NCI-H2196 (cell line): ENCODE results near the gene COL4A2.

Experiments used
- DNase-seq: peaks from one replicate; lab custom pipeline; 2025; ENCODE audit not compliant: unreplicated experiment; lab: John Stamatoyannopoulos, UW

COL4A2 gene

DNA sequence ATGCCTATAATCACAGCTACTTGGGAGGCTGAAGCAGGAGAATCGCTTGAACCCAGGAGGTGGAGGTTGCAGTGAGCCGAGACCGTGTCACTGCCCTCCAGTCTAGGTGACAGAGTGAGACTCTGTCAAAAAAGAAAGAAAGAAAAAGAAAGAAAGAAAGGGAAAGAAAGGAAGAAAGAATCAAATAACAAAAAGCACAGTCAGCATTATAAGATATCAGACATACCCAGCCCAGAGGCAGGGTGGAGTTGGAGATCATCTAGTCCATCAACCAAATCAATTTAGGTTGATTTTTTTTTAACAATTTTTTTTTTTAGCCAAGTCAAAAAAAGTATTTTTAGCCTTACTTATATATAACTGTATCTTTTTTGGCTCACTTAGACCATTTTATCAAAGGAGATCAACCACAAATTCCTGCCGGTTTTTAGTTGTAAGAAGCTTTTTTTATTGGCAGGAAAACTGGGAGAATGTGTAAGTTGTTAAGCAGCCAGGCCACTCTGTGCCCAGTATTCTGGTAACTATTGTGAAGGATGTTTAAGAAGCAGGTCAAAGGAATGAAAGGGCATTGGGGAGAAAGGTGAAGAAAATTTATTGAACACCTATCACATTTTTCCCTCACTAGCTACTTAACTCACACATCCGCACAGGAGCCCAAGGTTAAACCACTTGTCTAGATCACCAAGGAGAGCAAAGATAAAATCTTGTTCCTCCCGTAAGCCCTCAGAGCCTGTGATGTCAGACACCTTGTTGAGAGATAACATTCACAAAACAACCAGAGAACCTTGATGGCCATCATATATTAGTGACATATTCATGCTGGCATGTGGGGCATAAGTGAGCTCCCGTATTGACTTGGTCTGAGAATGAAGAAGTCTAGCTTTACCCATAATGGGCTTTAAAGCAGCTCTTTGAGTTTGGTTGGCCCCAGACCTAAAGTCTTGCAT lies 91.8 kb downstream of the COL4A2 start:
- no peak for DNase-seq

GRCh38 chr13:110399801-110400200 lies 92.7 kb downstream of the COL4A2 start:
- DNase-seq: no peak

GRCh38 chr13:110400786-110401533 lies 93.9 kb downstream of the COL4A2 start:
- no peak for DNase-seq

DNA sequence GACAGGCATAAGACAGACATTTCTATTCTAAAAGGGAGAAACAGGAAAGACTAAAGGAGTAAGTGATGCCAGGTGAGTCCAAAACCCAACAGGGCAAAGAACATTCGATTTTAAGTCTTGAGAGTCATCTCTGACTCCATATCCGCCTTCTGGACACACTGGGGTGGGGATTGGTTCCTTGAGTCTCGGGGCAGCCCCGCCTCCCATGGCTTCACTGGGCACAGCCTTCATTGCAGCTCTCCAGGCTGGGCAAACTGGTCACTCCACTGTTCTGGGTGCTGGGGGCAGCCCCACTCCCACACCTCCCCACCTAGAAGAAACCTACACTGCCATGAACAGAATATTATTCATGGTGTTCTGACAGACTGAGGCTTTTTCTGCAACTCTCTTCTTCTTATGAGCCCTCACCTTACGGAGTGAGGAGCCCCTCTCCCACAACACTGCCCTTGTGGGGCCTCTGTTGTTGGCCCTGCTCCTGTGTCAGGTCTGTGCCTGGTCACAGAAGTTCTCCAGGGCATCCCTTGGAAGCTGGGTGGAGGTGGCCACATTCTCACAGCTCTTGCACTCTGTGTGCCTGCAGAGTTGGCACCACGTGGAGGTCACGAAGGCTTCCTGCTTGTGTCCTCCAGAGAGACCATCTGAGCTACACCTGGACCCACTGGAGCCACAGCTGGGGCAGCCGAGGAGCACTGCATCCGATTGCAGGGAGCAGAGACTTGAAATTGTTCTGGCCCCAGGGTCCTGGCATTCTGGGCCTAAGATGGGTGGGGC lies 95.4 kb downstream of the COL4A2 start:
- no peak for DNase-seq

DNA sequence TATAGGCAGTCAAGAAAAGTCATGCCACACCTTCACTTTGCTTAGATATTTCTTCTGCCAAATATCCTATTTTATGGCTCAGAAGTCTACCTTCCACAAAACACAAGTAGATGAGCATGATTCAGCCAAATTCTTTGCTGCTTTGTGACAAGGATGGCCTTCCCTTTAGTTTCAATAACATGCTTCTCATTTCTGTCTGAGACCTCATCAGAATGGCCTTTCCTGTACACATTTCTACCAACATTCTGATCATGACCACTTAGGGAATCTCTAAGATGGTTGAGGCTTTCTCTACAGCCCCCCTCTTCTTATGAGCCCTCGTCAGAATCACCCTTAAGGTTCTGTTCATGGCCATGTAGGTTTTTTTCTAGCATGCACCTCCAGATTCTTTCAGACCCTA lies 96.2 kb downstream of the COL4A2 start:
- DNase-seq: no peak

GRCh38 chr13:110403721-110404120 lies 96.6 kb downstream of the COL4A2 start:
- no peak for DNase-seq

GRCh38 chr13:110404321-110404720 lies 97.2 kb downstream of the COL4A2 start:
- DNase-seq: no peak

GRCh38 chr13:110405597-110406450 lies 98.7 kb downstream of the COL4A2 start:
- no peak for DNase-seq

DNA sequence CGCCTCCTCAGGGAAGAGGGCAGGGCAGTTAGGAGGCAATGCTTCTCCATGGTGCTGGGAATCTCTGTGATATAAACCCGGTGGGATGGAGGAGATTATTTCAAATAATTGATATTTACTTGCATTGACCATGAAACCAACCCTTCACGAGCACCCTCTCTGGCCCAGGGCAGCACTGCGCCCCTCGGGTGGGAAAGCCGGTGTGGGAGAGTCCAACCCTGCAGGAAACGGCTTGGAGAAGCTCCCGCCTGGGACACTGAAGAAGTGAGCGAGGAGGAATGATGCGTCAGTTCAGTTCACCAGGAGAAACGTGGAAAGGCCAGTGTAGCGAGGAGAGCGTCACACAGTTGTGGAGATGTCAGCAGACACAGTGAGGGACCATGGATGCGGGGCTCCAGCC lies 99.9 kb downstream of the COL4A2 start:
- no peak for DNase-seq

DNA sequence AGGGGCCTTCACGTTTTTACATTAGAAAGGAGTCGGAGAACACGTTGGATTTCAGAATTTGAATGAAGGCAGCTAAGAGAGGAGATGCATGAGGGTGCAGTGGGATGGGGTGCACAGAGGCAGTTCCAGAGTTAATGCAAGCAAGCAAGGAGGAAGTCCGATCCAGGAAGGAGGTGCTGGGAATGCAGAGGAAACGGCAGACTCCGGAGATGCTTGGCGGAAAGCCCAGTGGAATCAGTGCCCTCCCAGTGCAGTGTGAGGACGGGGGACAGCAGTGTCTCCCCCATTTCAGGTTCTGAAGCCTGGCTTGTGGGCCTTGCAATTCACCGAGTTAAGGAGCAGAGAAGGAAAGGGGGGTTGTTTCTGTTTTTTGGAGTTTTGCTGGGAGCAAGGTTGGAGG lies 100.4 kb downstream of the COL4A2 start:
- no peak for DNase-seq

- no peak for DNase-seq
Measured at GRCh38 chr13:110408286-110408685, 101.2 kb downstream of the COL4A2 start.

GRCh38 chr13:110409581-110409992 lies 102.5 kb downstream of the COL4A2 start:
- DNase-seq: no peak

DNA sequence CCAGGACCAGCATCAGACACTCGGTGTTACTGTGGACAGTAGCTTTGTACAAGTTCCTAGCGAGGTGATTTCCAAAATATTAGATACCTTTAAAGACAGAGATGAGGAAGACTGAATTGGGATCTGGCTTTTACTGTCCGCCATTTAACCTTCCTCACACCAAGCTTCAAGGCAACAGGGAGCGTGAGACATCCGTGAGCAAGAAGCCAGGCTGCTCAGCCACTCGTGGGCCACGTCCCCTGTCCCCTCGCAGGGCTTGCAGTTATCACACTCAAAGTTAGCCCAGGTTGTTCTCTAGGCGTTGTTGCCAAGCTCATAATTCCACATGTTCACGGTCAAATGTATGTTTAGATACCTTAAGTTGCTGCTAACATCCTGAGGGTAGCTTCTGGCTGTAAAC lies 102.9 kb downstream of the COL4A2 start:
- no peak for DNase-seq

DNA sequence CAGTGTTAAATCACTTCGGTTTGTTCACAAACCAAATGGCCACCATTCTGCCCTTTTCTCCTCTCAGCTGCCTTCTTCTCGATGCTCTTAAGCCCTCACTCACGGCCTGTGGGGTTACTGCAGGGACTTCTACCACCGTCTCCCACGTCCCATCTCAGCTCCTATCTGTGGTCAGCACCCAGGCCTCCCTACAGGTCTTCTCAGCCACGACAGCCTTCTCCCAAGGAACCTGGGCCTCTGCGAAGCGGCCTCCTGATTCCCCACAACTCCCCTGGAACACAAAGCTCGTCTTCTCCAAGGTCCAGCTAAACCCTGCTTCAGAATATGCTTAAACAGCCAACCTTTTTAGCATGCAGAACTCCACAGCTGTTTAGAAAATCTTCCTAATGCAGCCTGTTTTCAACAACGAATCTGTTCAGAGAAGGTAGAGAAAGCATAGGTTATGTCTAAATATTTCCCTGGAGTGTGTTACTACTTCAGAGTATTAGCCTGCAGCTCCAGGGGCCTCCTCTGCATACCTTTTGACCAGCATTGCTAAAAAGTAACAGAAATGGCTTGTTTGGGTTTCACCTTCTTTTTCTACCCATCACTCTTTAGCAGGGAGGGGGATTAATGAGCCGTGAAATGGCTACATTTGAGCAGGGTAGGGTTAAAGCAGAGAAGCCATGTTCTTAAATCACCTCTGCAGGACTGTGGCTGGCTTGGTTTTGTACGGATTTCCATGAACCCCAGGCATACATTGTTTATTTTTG lies 104.0 kb downstream of the COL4A2 start:
- no peak for DNase-seq

GRCh38 chr13:110411688-110412059 lies 104.6 kb downstream of the COL4A2 start:
- no peak for DNase-seq

DNA sequence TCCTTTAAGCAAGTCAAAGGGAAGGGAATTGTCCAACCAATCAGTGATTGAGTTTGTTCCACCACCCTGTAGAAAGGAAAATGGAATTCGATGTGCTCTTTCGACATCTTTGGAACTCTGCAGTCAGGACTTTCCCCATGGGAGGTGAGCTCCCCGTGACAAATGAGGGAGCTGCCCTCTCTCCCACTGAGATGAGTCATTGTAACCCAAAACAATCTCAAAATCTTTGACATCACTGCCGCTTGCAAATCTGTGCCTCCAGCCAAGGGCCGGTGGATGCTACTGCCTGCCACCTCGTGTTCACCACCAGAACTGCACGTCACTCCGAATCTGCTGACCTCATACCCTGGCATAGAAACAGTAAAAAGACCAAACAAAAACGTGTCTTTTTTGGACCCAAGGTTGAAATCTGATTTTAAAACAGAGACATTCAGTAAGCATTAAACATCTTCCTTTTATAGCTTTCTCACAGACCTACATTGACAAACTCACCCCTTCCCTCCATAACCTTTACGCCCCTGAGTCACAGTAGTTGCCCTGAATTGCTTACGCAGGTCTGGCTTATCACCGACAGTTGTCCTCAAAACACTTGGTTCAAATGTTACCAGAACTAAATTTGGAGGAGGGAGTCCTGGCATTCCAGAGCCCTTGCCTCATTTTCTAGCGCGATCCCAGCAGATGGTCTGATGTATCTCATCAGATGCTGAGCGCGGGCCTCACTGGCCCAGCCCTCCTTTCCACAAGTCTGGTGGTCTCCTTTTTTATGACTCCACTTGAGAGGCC lies 105.2 kb downstream of the COL4A2 start:
- DNase-seq: peak; percentile 41

- DNase-seq: no peak
Measured at GRCh38 chr13:110413016-110413675, 106.1 kb downstream of the COL4A2 start.

GRCh38 chr13:110413676-110414040 lies 106.6 kb downstream of the COL4A2 start:
- DNase-seq: no peak

GRCh38 chr13:110414283-110414682 lies 107.2 kb downstream of the COL4A2 start:
- no peak for DNase-seq
